ENCODE data around the gene BMERB1.

BMERB1 gene

DNA sequence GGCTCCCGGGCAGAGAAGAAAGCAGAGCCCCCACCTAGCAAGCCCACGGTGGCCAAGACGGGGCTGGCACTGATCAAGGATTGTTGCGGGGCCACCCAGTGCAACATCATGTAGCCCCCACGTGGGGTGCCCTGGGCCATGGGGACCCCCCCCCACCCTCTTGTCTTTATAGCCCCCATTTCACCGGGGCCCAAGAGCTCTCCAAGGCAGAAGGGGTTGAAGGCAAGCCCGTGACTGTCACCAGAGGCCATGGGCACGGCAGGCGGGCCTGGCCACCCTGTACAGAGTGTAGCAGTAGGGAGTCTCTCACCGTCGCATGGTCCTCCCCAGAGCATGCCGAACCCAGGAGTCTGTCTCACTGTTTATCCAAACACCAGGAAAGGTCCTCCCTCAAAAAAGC lies 152.3 kb downstream of the BMERB1 start:
- DNase-seq (ENCODE audit: low read depth) = no peak

DNA sequence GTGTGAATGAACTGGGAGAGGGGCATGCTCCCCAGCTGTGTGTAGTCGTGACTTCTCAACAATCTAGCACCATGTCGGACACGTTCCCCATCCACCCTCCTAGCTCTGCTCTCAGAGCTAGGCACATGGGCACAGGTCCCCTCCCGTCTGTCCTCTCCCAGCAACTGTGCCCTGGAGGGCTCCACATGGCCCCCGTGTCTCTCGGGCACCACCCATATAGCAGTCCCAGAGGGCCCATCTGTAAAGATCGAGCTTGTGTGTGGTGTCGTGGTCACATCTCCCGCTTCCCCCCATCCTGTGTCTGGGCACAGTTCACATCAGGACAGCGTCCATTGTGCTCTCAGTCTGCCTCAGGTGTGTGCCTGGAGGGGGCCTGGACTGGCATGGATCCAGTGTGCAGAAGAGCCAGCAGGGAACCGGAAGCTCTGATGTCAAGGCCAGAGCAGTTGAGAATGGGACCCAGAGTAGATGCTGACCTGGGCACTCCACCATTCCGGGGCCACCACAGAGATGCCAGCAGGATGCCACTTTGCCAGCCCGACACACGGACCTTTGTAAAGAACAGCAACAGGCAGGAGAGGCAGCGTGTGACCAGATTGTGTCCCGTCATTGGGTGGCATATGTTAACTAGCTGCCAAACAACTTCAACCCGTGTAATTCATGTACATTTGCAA lies 152.9 kb downstream of the BMERB1 start:
- H3K4me3 ChIP-seq (ENCODE audit: low read depth, low read length) = no peak overlapping the region
- DNase-seq (ENCODE audit: low read depth) = no peak
- TF ChIP-seq, protein P1, sequence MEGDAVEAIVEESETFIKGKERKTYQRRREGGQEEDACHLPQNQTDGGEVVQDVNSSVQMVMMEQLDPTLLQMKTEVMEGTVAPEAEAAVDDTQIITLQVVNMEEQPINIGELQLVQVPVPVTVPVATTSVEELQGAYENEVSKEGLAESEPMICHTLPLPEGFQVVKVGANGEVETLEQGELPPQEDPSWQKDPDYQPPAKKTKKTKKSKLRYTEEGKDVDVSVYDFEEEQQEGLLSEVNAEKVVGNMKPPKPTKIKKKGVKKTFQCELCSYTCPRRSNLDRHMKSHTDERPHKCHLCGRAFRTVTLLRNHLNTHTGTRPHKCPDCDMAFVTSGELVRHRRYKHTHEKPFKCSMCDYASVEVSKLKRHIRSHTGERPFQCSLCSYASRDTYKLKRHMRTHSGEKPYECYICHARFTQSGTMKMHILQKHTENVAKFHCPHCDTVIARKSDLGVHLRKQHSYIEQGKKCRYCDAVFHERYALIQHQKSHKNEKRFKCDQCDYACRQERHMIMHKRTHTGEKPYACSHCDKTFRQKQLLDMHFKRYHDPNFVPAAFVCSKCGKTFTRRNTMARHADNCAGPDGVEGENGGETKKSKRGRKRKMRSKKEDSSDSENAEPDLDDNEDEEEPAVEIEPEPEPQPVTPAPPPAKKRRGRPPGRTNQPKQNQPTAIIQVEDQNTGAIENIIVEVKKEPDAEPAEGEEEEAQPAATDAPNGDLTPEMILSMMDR (IDR thresholded peaks at IDR 0.05; ENCODE audit: control insufficient read depth, extremely low read depth, insufficient read depth) = no peak

More for the DNA sequence above, 152.3 kb downstream of the BMERB1 start:
- TF ChIP-seq, protein P1 (IDR thresholded peaks at IDR 0.05; ENCODE audit: control insufficient read depth, extremely low read depth, insufficient read depth) = no peak
- no peak overlapping the region for H3K4me3 ChIP-seq (ENCODE audit: low read depth, low read length)

DNA sequence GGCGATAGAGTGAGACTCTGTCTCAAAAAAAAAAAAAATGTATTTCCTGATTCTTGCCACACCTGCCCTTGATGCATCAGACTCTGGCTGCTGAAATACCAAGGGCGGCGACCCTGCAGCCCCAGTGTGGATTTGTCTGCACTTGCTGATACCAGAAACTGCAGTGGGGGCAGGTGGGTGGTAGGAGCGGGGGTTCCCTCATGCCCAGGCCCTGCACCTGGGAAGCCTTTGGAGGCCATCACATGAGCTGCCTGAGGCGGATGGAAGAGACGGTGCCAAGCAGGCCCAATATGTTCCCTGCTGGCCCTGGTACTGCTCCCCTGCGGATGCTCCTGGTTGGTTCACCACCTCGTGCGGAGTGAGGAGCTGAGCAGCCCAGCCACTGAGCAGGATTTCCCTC lies 157.9 kb downstream of the BMERB1 start:
- DNase-seq (ENCODE audit: low read depth) = no peak
- no peak overlapping the region for H3K4me3 ChIP-seq (ENCODE audit: low read depth, low read length)
- TF ChIP-seq, protein P1 (IDR thresholded peaks at IDR 0.05; ENCODE audit: control insufficient read depth, extremely low read depth, insufficient read depth) = no peak

DNA sequence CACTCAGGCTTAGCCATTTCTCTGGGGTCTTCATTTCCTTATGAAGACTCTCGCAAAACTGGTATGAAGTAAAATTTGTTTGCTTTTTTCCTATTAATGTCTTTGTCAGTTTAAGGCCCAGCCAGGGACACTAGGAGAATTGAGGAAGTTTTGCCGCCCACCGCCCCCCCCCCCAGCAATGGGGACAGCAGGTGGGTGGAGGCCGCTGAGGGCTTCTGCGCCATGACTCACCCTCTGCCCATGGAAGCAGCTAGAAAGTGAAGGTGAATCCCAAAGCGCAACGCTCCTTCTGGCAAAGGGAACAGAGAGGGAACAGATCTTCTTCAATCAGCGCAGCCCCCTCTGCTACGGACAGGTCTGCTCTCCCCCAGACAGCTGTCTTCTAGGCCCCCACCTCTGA lies 158.8 kb downstream of the BMERB1 start:
- H3K4me3 ChIP-seq (ENCODE audit: low read depth, low read length) = no peak overlapping the region
- TF ChIP-seq, protein P1 (IDR thresholded peaks at IDR 0.05; ENCODE audit: control insufficient read depth, extremely low read depth, insufficient read depth) = no peak
- no peak for DNase-seq (ENCODE audit: low read depth)

DNA sequence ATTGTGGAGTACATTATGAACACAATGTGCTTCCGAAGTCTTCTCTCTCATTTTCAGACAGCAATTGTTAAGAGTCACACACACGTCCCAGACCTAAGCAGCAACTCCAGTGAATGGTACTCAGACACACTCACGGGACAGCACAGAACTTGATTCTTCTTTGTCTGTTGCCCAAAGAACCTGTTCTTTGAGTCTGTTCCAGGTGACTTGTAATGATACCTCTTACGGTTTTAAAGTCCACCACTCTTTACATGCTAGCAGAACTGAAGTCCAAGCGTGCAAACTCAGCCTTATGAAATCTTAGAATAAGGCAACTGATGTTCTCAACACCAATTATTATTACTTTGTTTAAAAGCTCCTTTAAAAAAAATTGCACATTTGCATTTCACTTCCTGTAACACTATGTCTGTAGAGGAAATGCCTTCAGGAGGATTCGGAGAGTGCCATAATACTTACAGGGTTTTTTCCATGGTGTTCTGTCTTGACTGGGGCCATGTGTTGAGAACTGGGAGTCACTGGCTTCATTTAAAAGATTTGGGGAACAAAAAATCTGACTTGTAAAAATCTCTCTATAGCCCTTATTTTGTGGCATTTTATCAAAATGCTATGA lies 160.4 kb downstream of the BMERB1 start:
- no peak overlapping the region for H3K4me3 ChIP-seq (ENCODE audit: low read depth, low read length)
- TF ChIP-seq, protein P1 (IDR thresholded peaks at IDR 0.05; ENCODE audit: control insufficient read depth, extremely low read depth, insufficient read depth) = no peak
- no peak for DNase-seq (ENCODE audit: low read depth)

DNA sequence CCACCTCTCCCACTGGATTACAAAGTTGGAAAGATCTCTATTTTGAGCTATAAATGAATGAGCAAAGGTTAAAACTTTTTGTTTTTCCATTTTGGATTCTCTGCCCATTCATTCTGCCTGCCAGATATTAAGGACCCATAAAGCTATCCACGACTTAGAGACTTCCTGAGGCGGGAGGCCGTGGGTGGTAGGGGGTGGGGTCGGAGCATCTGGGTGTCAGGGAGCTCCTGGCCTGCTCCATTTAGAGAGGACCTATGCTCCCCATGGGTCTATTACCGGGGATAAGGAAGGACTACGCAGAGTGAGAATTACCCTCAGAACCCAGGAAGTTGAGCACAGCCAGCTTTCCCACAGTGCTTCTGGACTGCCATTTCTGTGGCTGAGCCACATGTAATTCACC lies 162.7 kb downstream of the BMERB1 start:
- TF ChIP-seq, protein P1 (IDR thresholded peaks at IDR 0.05; ENCODE audit: control insufficient read depth, extremely low read depth, insufficient read depth) = no peak
- DNase-seq (ENCODE audit: low read depth) = no peak
- H3K4me3 ChIP-seq (ENCODE audit: low read depth, low read length) = no peak overlapping the region

All from LNCaP clone FGC (cell line).